Stimulated activated memory B cell treated with anti-CD40 and anti-IgM and Interleukin-4, amounts not matched to agents 10 μg/mL and 1 μg/mL and 100 μg/mL, for 72 hours (primary cell): ENCODE results near the gene RCAN2.
"Not testable (repeated sequence)": the region's sequence is repeated elsewhere in the genome, so short reads cannot be mapped to it uniquely, and the experiment has no call there.

Experiments
- ATAC-seq: fragments of 150-1000 bp; cut with Tn5 transposase; 2 replicates; pipeline ENCODE4 v1.10.0; 2021
- H3K27ac Mint-ChIP-seq: one replicate; pipeline ENCODE4 v1.8.0; 2022; ENCODE audit warnings: mild to moderate bottlenecking, mixed read lengths
- H3K27me3 Mint-ChIP-seq: one replicate; pipeline ENCODE4 v1.8.0; 2022; ENCODE audit warnings: mixed read lengths
- H3K36me3 Mint-ChIP-seq: one replicate; pipeline ENCODE4 v1.8.0; 2022; ENCODE audit warnings: mixed read lengths
- H3K4me1 Mint-ChIP-seq: one replicate; pipeline ENCODE4 v1.8.0; 2022; ENCODE audit warnings: mixed read lengths
- H3K4me3 Mint-ChIP-seq: one replicate; pipeline ENCODE4 v1.8.0; 2022; ENCODE audit warnings: mild to moderate bottlenecking, moderate library complexity, mixed read lengths
- H3K9me3 Mint-ChIP-seq: one replicate; pipeline ENCODE4 v1.8.0; 2022; ENCODE audit warnings: mixed read lengths

RCAN2 gene

DNA sequence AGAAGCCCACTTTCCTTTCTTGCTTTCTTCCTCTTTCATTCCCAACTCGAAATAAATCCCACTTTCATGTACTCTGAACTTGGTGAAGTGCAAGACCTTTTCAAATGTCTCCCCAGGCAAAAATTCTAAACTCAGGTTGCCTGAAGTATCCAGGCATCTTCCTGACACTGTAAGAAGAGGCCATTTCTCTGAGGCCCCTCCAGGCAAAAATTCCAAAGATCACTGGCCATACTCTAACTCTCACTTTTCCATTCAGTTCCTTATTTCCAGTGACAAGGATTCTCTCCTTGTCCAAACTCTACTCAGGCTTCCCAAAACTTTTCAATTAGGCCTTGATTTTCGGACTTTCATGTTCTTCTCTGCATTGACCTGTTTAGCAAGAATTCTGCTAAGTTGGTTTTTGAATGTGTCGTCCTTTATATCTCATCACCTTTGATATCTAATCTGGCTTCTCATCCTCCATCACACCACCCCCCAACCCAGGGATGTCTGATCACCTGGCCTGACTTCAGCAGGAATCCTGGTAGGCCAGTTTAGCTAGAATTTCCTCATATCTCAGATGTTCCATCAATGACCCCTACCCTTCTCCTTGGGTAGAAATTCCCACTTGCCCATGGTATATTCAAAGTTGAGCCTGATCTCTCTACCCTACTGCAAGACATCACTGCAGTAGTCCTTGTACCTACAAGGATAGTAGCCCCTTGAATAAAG lies 124.9 kb downstream of the RCAN2 start:
- no peak overlapping the region for H3K27ac Mint-ChIP-seq
- H3K4me3 Mint-ChIP-seq, result no peak overlapping the region
- peaks cover 2% of the 10 kb centered on the region for H3K9me3 Mint-ChIP-seq
- H3K4me1 Mint-ChIP-seq, result peaks cover 10% of the 10 kb centered on the region
- ATAC-seq, result no peak
- H3K36me3 Mint-ChIP-seq, result peaks cover under 1% of the 10 kb centered on the region
- H3K27me3 Mint-ChIP-seq, result no peaks in the 10 kb centered on the region

DNA sequence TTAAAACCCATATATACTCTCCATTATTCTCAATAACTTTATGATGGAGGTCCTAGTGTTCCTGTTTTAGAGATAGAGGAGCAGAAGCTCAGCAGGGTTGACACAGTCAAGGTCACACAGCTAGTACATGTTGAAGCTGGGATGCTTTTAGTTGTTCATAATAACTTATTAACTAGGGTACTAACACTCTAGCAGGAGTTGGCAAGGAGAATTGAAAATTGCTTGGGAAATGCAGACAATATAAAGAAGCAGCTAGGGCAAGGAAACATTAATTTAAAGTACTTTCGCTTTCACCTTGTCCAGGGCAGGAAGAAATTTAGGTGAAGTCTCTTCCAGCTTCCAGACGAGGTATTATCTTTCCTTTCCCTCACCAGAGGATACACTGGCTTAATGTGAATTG lies 133.7 kb downstream of the RCAN2 start:
- Mint-ChIP-seq H3K27me3 (no peaks in the 10 kb centered on the region), H3K4me3 (peak overlapping the region; percentile 44), H3K36me3 (no peaks in the 10 kb centered on the region), H3K4me1 (peaks cover 27% of the 10 kb centered on the region), H3K27ac (peak overlapping the region; percentile 78), H3K9me3 (no peaks in the 10 kb centered on the region)
- ATAC-seq, result no peak

DNA sequence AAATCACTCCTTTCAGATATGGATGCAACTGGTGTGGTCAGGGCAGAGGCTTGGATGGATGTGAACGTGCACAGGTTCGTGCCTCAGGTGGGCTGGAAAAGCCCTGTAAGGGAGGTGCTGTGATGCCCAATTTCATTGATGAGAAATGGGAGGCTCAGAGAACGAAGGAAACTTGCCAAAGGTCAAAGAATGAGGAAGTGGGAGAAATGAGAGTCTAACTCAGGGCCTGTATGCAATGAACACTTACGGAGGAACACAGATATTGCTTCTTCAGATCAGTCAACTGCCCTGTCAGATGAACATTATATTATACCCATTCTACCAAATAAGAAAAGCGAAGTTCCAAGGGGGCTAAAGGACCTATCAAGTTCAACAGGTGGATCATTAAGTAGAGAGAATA lies 134.7 kb downstream of the RCAN2 start:
- no peak overlapping the region for H3K4me3 Mint-ChIP-seq
- peak; percentile 45 for ATAC-seq

DNA sequence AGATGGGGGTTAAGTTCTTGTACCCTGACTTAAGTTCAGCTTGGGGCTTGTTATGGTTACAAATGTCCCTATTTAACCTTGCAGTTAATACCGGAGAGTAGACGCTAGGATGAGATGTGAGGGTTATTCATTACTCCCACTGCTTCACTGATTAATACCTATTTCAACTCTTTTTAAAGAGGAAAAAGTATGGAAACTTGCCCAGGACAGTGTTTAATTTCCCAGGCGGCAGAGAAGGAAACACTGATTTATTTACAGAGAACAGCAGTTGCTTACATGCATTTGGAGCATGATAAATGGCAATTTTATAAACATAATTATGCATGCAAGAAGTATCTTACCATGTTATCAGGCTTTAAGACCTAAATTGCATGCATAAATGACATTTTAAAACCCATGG lies 137.7 kb downstream of the RCAN2 start:
- H3K27me3 Mint-ChIP-seq, result no peaks in the 10 kb centered on the region
- H3K9me3 Mint-ChIP-seq, result no peaks in the 10 kb centered on the region
- H3K36me3 Mint-ChIP-seq, result no peaks in the 10 kb centered on the region
- H3K4me3 Mint-ChIP-seq, result no peak overlapping the region
- ATAC-seq, result no peak
- no peak overlapping the region for H3K27ac Mint-ChIP-seq
- peaks cover 30% of the 10 kb centered on the region for H3K4me1 Mint-ChIP-seq

More for the DNA sequence above, 134.7 kb downstream of the RCAN2 start:
- Mint-ChIP-seq H3K36me3 (no peaks in the 10 kb centered on the region), H3K4me1 (peaks cover 30% of the 10 kb centered on the region), H3K27ac (no peak overlapping the region), H3K27me3 (no peaks in the 10 kb centered on the region), H3K9me3 (no peaks in the 10 kb centered on the region)

DNA sequence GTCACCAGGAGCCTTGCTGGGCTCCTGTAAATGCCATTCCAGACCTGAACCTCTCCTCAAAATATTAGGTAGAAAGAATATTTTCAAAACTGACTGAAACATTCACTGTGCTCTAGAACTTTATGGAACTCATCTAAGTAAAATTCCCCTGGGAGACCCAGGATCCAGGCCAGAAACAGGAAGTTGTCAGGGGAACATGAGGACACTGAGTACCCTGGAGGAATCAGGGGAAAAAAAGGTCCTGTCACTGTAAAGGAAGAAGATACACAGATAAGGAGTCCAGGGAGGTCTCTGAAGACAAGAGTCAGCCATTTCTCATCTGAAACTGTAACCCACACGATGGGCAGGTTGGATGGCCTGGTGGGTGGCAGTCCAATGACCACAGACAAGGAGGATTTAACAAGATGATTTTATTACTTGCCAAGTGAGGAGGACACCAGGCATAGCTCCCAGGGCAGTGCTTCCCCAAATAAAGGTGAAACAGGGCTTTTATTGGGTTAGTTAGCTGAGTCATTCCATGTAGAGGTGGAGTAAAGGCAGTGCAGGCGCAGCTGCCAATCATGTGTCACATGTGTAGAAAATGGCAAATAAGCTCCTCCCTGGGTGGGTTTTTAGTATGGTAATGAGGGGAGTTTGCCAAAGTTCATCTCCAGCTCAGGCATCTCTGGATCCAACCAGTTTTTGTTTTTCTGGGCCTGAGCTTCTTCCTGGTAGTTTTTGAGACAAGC lies 138.5 kb downstream of the RCAN2 start:
- H3K9me3 Mint-ChIP-seq, result no peaks in the 10 kb centered on the region
- peaks cover 22% of the 10 kb centered on the region for H3K4me1 Mint-ChIP-seq
- H3K4me3 Mint-ChIP-seq, result no peak overlapping the region
- no peak overlapping the region for H3K27ac Mint-ChIP-seq
- no peaks in the 10 kb centered on the region for H3K27me3 Mint-ChIP-seq
- no peak for ATAC-seq
- no peaks in the 10 kb centered on the region for H3K36me3 Mint-ChIP-seq

DNA sequence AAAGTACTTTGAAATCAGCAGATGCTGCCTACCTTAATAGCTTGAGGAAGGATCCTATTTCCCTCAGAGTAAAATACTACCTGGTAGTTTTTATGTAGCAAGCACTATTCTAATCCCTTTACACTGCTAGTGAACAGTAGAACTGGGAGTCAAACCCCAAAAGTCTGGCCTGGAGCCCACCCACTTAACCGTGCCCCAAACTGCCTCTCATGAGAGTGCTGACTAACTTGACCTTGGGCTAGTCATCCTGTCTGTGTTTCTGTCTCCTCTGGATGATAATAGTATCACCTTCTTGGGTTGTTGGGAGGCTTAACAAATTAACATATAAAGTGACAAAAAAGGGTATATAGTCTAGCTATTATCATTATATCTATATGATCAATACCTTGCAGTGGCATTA lies 140.5 kb downstream of the RCAN2 start:
- Mint-ChIP-seq H3K9me3 (no peaks in the 10 kb centered on the region), H3K36me3 (no peaks in the 10 kb centered on the region), H3K4me3 (no peak overlapping the region), H3K27ac (no peak overlapping the region), H3K27me3 (no peaks in the 10 kb centered on the region), H3K4me1 (peaks cover 6% of the 10 kb centered on the region)
- ATAC-seq, result no peak

DNA sequence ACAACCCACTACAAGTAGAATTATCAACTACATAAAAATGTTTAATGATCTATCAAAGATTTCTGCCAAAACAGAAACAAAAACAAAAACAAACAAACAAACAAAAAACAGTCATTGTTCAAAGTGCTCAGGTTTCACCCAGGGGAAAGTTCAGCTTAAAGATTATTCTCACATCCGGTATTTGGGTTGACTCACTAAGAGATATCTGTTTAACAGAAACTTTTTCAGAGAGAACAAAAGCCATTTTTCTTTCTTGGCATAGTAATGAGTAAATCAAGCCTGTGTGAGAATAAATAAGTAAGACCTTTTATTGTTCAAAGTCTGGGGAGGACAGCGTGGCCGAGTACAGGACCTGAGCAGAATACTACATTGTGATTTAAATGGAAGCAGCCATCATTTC lies 143.6 kb downstream of the RCAN2 start:
- ATAC-seq, result no peak
- H3K27ac Mint-ChIP-seq, result no peak overlapping the region
- no peak overlapping the region for H3K4me3 Mint-ChIP-seq
- no peaks in the 10 kb centered on the region for H3K36me3 Mint-ChIP-seq
- peaks cover 8% of the 10 kb centered on the region for H3K27me3 Mint-ChIP-seq
- no peaks in the 10 kb centered on the region for H3K9me3 Mint-ChIP-seq
- H3K4me1 Mint-ChIP-seq, result peaks cover 3% of the 10 kb centered on the region

DNA sequence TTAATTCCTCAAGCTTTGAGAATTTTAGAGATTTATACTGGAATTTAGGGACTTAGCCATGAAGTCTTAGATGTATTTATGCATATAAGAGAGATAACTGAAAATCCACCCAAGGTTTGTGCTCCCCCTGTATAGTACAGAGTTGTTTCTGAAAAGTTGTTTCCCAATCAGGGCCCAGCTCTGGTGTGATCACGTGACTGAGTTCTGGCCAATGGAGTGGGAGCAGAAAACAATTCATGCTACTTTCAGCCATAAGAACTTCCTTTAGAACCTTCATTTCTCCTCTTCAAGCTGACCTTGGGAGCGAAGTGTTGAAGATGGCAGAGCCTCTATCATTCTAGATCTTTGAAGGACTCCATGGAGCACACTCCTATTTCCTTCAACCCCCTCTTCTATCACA lies 151.0 kb downstream of the RCAN2 start:
- H3K27ac Mint-ChIP-seq, result no peak overlapping the region
- H3K27me3 Mint-ChIP-seq, result peaks cover 30% of the 10 kb centered on the region
- no peak for ATAC-seq
- no peaks in the 10 kb centered on the region for H3K9me3 Mint-ChIP-seq
- H3K36me3 Mint-ChIP-seq, result no peaks in the 10 kb centered on the region
- no peak overlapping the region for H3K4me3 Mint-ChIP-seq
- H3K4me1 Mint-ChIP-seq, result no peaks in the 10 kb centered on the region

DNA sequence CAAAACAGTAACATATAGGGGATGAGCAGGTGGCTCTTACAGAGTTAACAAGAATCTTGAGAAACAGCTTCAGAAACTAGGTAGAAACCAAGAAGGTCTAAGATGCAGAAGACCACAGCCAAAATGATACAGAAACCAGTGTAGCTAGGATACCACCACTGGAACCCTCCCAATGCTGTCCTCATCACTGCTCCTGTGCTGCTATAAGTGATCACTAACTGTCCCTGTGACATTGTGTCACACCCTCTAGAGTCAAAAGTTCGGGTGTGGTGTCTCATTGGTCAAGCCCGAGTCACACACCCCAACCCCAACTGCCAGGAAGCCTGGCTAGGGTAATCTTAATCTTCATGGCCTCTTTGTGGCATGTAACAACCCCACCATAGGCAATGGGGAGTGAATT lies 153.1 kb downstream of the RCAN2 start:
- H3K4me3 Mint-ChIP-seq, result no peak overlapping the region
- no peaks in the 10 kb centered on the region for H3K9me3 Mint-ChIP-seq
- H3K27me3 Mint-ChIP-seq, result peaks cover 27% of the 10 kb centered on the region
- no peaks in the 10 kb centered on the region for H3K4me1 Mint-ChIP-seq
- H3K27ac Mint-ChIP-seq, result no peak overlapping the region
- no peaks in the 10 kb centered on the region for H3K36me3 Mint-ChIP-seq
- no peak for ATAC-seq

DNA sequence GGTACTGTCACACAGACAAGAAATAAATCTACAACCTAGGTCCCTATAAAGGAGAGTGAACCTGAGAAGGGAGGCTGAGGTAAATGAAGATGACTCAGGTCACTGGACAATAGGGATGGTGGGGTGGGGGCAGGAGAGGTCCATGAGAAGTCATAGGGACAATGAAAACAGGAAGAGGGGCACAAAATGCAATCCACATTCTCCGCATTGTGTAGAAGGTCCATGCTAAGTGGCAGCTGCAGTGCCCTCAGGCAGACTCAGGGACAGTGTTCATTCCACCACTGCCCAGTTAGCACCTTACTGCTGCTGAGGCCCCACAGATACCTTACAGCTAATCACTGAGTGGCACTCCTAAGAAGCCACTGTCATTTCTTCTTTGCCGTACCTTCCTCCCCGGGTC lies 156.8 kb downstream of the RCAN2 start:
- Mint-ChIP-seq H3K36me3 (no peaks in the 10 kb centered on the region), H3K27ac (no peak overlapping the region), H3K4me1 (no peaks in the 10 kb centered on the region), H3K4me3 (no peak overlapping the region), H3K27me3 (peaks cover 20% of the 10 kb centered on the region), H3K9me3 (no peaks in the 10 kb centered on the region)
- no peak for ATAC-seq

DNA sequence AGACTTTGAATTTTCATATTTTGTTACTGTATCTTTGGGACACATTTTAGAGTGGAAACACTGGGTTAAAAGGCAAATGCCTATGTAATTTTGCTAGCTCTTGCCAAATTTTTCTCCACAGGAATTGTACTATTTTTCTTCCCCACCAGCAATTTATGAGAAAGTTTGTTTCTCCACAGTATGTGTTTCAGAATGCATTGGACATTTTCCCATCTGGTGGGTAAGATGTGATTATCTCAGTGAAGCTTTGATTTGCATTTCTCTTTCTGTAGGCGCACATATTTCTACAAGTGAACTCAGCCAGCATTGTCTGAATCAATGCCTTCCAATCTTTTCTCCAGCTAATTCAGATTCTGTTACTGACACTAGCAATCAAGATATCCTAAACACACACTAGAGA lies 157.8 kb downstream of the RCAN2 start:
- peaks cover 20% of the 10 kb centered on the region for H3K27me3 Mint-ChIP-seq
- no peak overlapping the region for H3K4me3 Mint-ChIP-seq
- no peak for ATAC-seq
- H3K9me3 Mint-ChIP-seq, result no peaks in the 10 kb centered on the region
- H3K4me1 Mint-ChIP-seq, result no peaks in the 10 kb centered on the region
- H3K36me3 Mint-ChIP-seq, result no peaks in the 10 kb centered on the region
- H3K27ac Mint-ChIP-seq, result no peak overlapping the region

DNA sequence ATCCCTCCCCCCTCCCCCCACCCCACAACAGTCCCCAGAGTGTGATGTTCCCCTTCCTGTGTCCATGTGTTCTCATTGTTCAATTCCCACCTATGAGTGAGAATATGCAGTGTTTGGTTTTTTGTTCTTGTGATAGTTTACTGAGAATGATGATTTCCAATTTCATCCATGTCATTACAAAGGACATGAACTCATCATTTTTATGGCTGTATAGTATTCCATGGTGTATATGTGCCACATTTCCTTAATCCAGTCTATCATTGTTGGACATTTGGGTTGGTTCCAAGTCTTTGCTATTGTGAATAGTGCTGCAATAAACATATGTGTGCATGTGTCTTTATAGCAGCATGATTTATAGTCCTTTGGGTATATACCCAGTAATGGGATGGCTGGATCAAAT lies 158.8 kb downstream of the RCAN2 start:
- H3K9me3 Mint-ChIP-seq, ATAC-seq, H3K36me3 Mint-ChIP-seq, H3K4me3 Mint-ChIP-seq, H3K27ac Mint-ChIP-seq, H3K4me1 Mint-ChIP-seq: not testable (repeated sequence)
- peaks cover 20% of the 10 kb centered on the region for H3K27me3 Mint-ChIP-seq

DNA sequence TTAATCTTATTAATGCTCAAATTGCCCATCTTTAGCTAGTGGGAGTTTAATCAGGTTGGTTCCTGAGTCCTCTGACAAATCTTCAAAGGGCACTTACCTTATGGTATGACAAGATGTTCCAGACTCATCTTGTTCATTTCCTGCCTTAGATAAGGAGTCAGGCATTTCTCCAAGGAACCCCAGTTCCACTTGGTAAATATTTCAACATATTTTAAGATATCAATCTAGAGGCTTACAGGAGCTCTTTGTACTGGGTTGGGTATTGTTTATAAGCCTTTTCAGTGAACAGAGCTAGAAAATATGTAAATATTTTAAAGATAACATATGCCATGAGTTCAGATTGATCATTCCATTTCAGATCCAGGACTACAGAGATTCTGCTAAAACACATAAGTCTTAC lies 159.8 kb downstream of the RCAN2 start:
- H3K9me3 Mint-ChIP-seq, result no peaks in the 10 kb centered on the region
- H3K27me3 Mint-ChIP-seq, result peaks cover 21% of the 10 kb centered on the region
- no peak overlapping the region for H3K27ac Mint-ChIP-seq

DNA sequence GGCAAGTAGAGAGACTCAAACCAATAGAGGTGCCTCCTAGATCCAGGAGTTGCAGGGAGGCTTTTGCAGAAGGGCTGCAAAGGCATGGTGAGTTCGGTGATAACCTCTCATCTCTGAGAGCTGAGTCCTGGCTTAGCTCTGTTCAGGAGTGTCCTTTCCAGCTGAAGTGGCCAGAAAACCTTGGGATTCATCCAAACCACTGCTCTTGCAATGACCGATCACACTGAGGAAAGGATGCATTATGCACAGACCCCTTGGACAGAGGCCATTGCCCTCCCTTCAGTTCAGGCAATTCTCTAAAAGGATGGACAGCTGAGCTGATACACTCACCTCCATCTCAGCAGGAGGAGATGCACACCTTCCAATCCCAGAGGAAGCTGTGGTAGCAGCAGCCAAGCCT lies 161.7 kb downstream of the RCAN2 start:
- Mint-ChIP-seq H3K9me3 (no peaks in the 10 kb centered on the region), H3K4me1 (peaks cover 12% of the 10 kb centered on the region), H3K4me3 (no peak overlapping the region), H3K36me3 (no peaks in the 10 kb centered on the region), H3K27me3 (peaks cover 18% of the 10 kb centered on the region), H3K27ac (no peak overlapping the region)
- ATAC-seq, result no peak

More for the DNA sequence above, 159.8 kb downstream of the RCAN2 start:
- Mint-ChIP-seq H3K36me3 (no peaks in the 10 kb centered on the region), H3K4me1 (no peaks in the 10 kb centered on the region), H3K4me3 (no peak overlapping the region)
- ATAC-seq, result no peak

DNA sequence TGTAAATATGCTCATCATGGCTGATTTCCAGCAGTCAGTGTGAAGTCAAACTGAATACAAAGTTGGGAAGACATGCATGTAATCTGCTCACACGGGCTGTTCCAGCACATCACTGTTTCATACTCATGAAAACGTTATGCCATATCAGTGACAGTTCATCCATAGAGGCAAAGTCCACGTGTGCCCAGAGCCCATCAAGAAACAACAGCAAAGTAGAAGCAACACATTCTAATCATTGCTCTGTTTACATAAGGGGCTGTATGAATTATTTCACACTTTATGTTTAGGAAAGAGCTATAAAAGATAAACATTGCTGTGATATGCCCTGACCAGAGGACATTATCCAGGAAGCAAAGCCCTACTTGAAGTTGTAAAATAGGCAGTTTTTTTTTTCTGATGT lies 163.5 kb downstream of the RCAN2 start:
- no peaks in the 10 kb centered on the region for H3K9me3 Mint-ChIP-seq
- peaks cover 12% of the 10 kb centered on the region for H3K4me1 Mint-ChIP-seq
- no peak for ATAC-seq
- H3K27me3 Mint-ChIP-seq, result peaks cover 18% of the 10 kb centered on the region
- H3K27ac Mint-ChIP-seq, result no peak overlapping the region
- no peak overlapping the region for H3K4me3 Mint-ChIP-seq
- H3K36me3 Mint-ChIP-seq, result no peaks in the 10 kb centered on the region
